ENCODE measurements around the gene CDC26.

CDC26 gene

DNA sequence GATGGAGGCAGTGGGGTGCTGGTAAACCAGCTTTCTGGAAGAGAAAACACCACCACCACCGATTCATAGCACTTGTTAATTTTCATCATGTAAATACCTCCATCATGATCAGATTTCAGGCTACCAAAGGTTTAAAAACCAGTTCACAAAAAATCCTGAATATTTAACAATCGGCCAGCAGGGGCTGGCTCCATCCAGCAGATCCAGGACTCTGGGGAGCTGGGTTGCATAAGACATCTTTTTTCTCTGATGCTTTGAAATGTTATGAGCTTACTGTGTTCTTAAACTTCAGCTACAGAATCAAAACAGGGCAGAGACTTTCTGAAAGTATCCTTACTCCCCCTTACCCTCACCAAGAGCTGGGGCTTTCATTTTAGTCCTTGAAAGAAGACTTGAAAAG is 42.4 kb upstream of the CDC26 start:
- Histone ChIP-seq H3K14ac (ENCODE audit: low read length in 2 of 2) (no peak overlapping the region), H3K9me3 (ENCODE audit: control insufficient read depth, low read length) (no peaks in the 10 kb centered on the region), H3K4me2 (ENCODE audit: low read length, poor library complexity, severe bottlenecking) (no peak overlapping the region), H2BK15ac (ENCODE audit: low read depth, poor library complexity, severe bottlenecking) (no peak overlapping the region), H2BK12ac (ENCODE audit: low read length in 2 of 2) (no peak overlapping the region), H4K91ac (ENCODE audit: low read length) (no peak overlapping the region), H2BK120ac (ENCODE audit: low read depth, low read length) (no peak overlapping the region), H3K9ac (ENCODE audit: low read length) (peak overlapping the region; percentile 19), H3K27ac (ENCODE audit: low read length, poor library complexity, severe bottlenecking) (no peak overlapping the region), H3K4ac (ENCODE audit: low read depth in 1 of 2, low read length in 2 of 2) (no peak overlapping the region), H3K23ac (ENCODE audit: low read length in 2 of 2) (no peak overlapping the region), H3K4me3 (ENCODE audit: insufficient read depth in 1 of 2, low read depth in 1 of 2, low read length in 2 of 2) (no peak overlapping the region), H2AFZ (ENCODE audit: low read depth, low read length) (no peak overlapping the region), H3K36me3 (ENCODE audit: control insufficient read depth in 1 of 2, insufficient read depth in 2 of 2, low read depth in 1 of 2, low read length in 2 of 2) (peaks cover 0 to 55% of the 10 kb centered on the region in 2 experiments), H2BK5ac (ENCODE audit: low read depth, low read length, poor library complexity, severe bottlenecking) (no peak overlapping the region), H3K4me1 (ENCODE audit: control insufficient read depth, insufficient read depth, low read depth, low read length) (no peaks in the 10 kb centered on the region), H3K27me3 (ENCODE audit: control insufficient read depth in 1 of 2, insufficient read depth in 1 of 2, low read length in 2 of 2) (peaks cover 0 to 13% of the 10 kb centered on the region in 2 experiments), H3K79me1 (replicated peaks; ENCODE audit: low read length, poor library complexity, severe bottlenecking) (no peaks in the 10 kb centered on the region), H2AK5ac (ENCODE audit: low read length, severe bottlenecking) (no peak overlapping the region), H3K18ac (ENCODE audit: low read depth in 1 of 2, low read length in 2 of 2) (no peak overlapping the region), H4K8ac (ENCODE audit: low read length) (no peak overlapping the region)
- DNase-seq, result no peak
- 59% methylated on average over 2 of the region's 2 CpGs for WGBS

DNA sequence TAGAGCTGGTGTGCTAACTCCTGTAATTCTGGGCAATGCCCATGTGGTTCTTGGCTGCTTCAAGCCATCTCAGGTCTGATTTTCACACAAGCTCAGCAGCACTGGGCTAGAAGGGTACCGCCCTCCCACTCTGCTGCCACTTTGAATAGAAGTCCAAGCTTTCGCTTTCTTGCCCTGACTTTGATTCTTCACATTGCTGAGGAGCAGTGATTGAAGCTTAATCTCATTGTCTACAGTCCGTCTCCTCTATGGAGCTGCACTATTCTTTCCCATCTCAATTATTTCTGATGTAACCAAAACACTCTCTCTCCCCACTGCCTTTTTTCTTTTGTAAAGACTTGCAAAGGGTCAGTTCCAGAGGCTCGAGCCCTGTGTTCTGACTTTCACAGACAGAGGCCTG is 40.7 kb upstream of the CDC26 start:
- no peak overlapping the region for H4K8ac ChIP-seq (ENCODE audit: low read length)
- H2BK120ac ChIP-seq (ENCODE audit: low read depth, low read length), result no peak overlapping the region
- H3K79me1 ChIP-seq (replicated peaks; ENCODE audit: low read length, poor library complexity, severe bottlenecking), result no peaks in the 10 kb centered on the region
- H2AFZ ChIP-seq (ENCODE audit: low read depth, low read length), result no peak overlapping the region
- no peak for DNase-seq
- no peak overlapping the region for H3K27ac ChIP-seq (ENCODE audit: low read length, poor library complexity, severe bottlenecking)
- WGBS, result 95% methylated on average over 4 of the region's 4 CpGs
- H2AK5ac ChIP-seq (ENCODE audit: low read length, severe bottlenecking), result no peak overlapping the region
- H3K23ac ChIP-seq (ENCODE audit: low read length in 2 of 2), result no peak overlapping the region
- peaks cover 0 to 45% of the 10 kb centered on the region in 2 experiments for H3K36me3 ChIP-seq (ENCODE audit: control insufficient read depth in 1 of 2, insufficient read depth in 2 of 2, low read depth in 1 of 2, low read length in 2 of 2)
- no peak overlapping the region for H2BK5ac ChIP-seq (ENCODE audit: low read depth, low read length, poor library complexity, severe bottlenecking)
- H2BK12ac ChIP-seq (ENCODE audit: low read length in 2 of 2), result no peak overlapping the region
- peaks cover 0 to 5% of the 10 kb centered on the region in 2 experiments for H3K27me3 ChIP-seq (ENCODE audit: control insufficient read depth in 1 of 2, insufficient read depth in 1 of 2, low read length in 2 of 2)
- H3K4me1 ChIP-seq (ENCODE audit: control insufficient read depth, insufficient read depth, low read depth, low read length), result no peaks in the 10 kb centered on the region
- no peak overlapping the region for H3K4ac ChIP-seq (ENCODE audit: low read depth in 1 of 2, low read length in 2 of 2)
- H4K91ac ChIP-seq (ENCODE audit: low read length), result no peak overlapping the region
- H3K14ac ChIP-seq (ENCODE audit: low read length in 2 of 2), result no peak overlapping the region
- H2BK15ac ChIP-seq (ENCODE audit: low read depth, poor library complexity, severe bottlenecking), result no peak overlapping the region
- H3K4me2 ChIP-seq (ENCODE audit: low read length, poor library complexity, severe bottlenecking), result no peak overlapping the region
- H3K9me3 ChIP-seq (ENCODE audit: control insufficient read depth, low read length), result no peaks in the 10 kb centered on the region
- H3K18ac ChIP-seq (ENCODE audit: low read depth in 1 of 2, low read length in 2 of 2), result no peak overlapping the region
- H3K4me3 ChIP-seq (ENCODE audit: insufficient read depth in 1 of 2, low read depth in 1 of 2, low read length in 2 of 2), result no peak overlapping the region
- no peak overlapping the region for H3K9ac ChIP-seq (ENCODE audit: low read length)

DNA sequence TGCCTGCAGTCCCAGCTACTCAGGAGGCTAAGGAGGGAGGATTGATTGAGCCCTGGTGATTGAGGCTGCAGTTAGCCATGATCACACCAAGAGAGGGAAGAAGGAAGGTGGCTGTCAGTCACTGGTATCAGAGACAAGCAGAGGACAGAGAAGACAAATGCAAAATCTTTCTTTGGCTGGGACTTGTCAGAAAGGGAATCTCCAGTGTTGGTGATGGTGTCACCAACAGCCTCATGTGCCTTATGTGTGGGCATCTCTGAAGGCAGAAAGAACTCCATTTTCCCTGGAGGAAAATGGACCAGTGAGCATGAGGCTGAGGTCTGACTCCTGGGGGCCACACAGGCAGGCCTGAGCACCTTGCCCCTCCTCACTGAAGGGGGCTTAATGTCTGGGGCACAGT is 39.9 kb upstream of the CDC26 start:
- no peak overlapping the region for H2BK15ac ChIP-seq (ENCODE audit: low read depth, poor library complexity, severe bottlenecking)
- no peak overlapping the region for H2AK5ac ChIP-seq (ENCODE audit: low read length, severe bottlenecking)
- H3K79me1 ChIP-seq (replicated peaks; ENCODE audit: low read length, poor library complexity, severe bottlenecking), result no peaks in the 10 kb centered on the region
- peaks cover 0 to 3% of the 10 kb centered on the region in 2 experiments for H3K27me3 ChIP-seq (ENCODE audit: control insufficient read depth in 1 of 2, insufficient read depth in 1 of 2, low read length in 2 of 2)
- H3K18ac ChIP-seq (ENCODE audit: low read depth in 1 of 2, low read length in 2 of 2), result no peak overlapping the region
- H2BK120ac ChIP-seq (ENCODE audit: low read depth, low read length), result no peak overlapping the region
- no peak overlapping the region for H3K4me2 ChIP-seq (ENCODE audit: low read length, poor library complexity, severe bottlenecking)
- H4K8ac ChIP-seq (ENCODE audit: low read length), result no peak overlapping the region
- H3K36me3 ChIP-seq (ENCODE audit: control insufficient read depth in 1 of 2, insufficient read depth in 2 of 2, low read depth in 1 of 2, low read length in 2 of 2), result peaks cover 0 to 37% of the 10 kb centered on the region in 2 experiments
- H4K91ac ChIP-seq (ENCODE audit: low read length), result no peak overlapping the region
- no peaks in the 10 kb centered on the region for H3K4me1 ChIP-seq (ENCODE audit: control insufficient read depth, insufficient read depth, low read depth, low read length)
- H2AFZ ChIP-seq (ENCODE audit: low read depth, low read length), result no peak overlapping the region
- H3K14ac ChIP-seq (ENCODE audit: low read length in 2 of 2), result no peak overlapping the region
- no peak overlapping the region for H3K27ac ChIP-seq (ENCODE audit: low read length, poor library complexity, severe bottlenecking)
- H3K23ac ChIP-seq (ENCODE audit: low read length in 2 of 2), result no peak overlapping the region
- H3K4ac ChIP-seq (ENCODE audit: low read depth in 1 of 2, low read length in 2 of 2), result no peak overlapping the region
- DNase-seq, result no peak
- no peak overlapping the region for H3K4me3 ChIP-seq (ENCODE audit: insufficient read depth in 1 of 2, low read depth in 1 of 2, low read length in 2 of 2)
- no peak overlapping the region for H2BK5ac ChIP-seq (ENCODE audit: low read depth, low read length, poor library complexity, severe bottlenecking)
- no peak overlapping the region for H3K9ac ChIP-seq (ENCODE audit: low read length)
- no peaks in the 10 kb centered on the region for H3K9me3 ChIP-seq (ENCODE audit: control insufficient read depth, low read length)
- no peak overlapping the region for H2BK12ac ChIP-seq (ENCODE audit: low read length in 2 of 2)

DNA sequence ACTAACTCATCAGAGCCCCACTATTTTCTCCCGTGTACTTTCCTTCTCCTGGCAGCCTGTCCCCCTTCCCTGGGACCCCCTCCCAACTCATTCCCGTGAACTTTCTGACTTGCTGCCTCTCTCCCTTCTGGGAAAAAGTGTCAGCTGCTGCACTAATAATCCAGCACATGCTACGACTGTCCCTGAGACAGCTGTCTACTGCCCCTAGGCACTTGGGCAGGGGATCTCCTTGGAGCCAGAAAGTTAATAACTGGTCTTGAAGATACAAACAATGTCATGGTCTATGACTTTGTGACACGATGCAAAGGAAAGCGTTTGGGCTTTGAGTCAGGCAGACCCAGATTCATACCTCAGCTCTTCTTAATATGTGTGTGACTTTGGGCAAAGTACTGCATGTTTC is 37.9 kb upstream of the CDC26 start:
- no peak overlapping the region for H3K18ac ChIP-seq (ENCODE audit: low read depth in 1 of 2, low read length in 2 of 2)
- no peak overlapping the region for H4K91ac ChIP-seq (ENCODE audit: low read length)
- 73% methylated on average over 5 of the region's 5 CpGs for WGBS
- peaks cover 0 to 18% of the 10 kb centered on the region in 2 experiments for H3K36me3 ChIP-seq (ENCODE audit: control insufficient read depth in 1 of 2, insufficient read depth in 2 of 2, low read depth in 1 of 2, low read length in 2 of 2)
- H3K27ac ChIP-seq (ENCODE audit: low read length, poor library complexity, severe bottlenecking), result no peak overlapping the region
- no peaks in the 10 kb centered on the region for H3K79me1 ChIP-seq (replicated peaks; ENCODE audit: low read length, poor library complexity, severe bottlenecking)
- H3K9me3 ChIP-seq (ENCODE audit: control insufficient read depth, low read length), result no peaks in the 10 kb centered on the region
- no peak overlapping the region for H3K23ac ChIP-seq (ENCODE audit: low read length in 2 of 2)
- no peaks in the 10 kb centered on the region for H3K27me3 ChIP-seq (ENCODE audit: control insufficient read depth in 1 of 2, insufficient read depth in 1 of 2, low read length in 2 of 2)
- H3K9ac ChIP-seq (ENCODE audit: low read length), result no peak overlapping the region
- no peak overlapping the region for H2AFZ ChIP-seq (ENCODE audit: low read depth, low read length)
- no peak overlapping the region for H2BK5ac ChIP-seq (ENCODE audit: low read depth, low read length, poor library complexity, severe bottlenecking)
- H2BK120ac ChIP-seq (ENCODE audit: low read depth, low read length), result no peak overlapping the region
- no peak overlapping the region for H3K4ac ChIP-seq (ENCODE audit: low read depth in 1 of 2, low read length in 2 of 2)
- no peak overlapping the region for H4K8ac ChIP-seq (ENCODE audit: low read length)
- H3K4me1 ChIP-seq (ENCODE audit: control insufficient read depth, insufficient read depth, low read depth, low read length), result no peaks in the 10 kb centered on the region
- H2AK5ac ChIP-seq (ENCODE audit: low read length, severe bottlenecking), result no peak overlapping the region
- DNase-seq, result no peak
- no peak overlapping the region for H3K4me2 ChIP-seq (ENCODE audit: low read length, poor library complexity, severe bottlenecking)
- no peak overlapping the region for H3K4me3 ChIP-seq (ENCODE audit: insufficient read depth in 1 of 2, low read depth in 1 of 2, low read length in 2 of 2)
- no peak overlapping the region for H2BK15ac ChIP-seq (ENCODE audit: low read depth, poor library complexity, severe bottlenecking)
- no peak overlapping the region for H2BK12ac ChIP-seq (ENCODE audit: low read length in 2 of 2)
- H3K14ac ChIP-seq (ENCODE audit: low read length in 2 of 2), result no peak overlapping the region
